Mesodermal cell (in vitro differentiated cells): ENCODE results near the gene TKT.

Experiments used
- H3K27ac ChIP-seq: 2 replicates; pipeline ENCODE4 v1.7.0; 2013; ENCODE audit warnings: mild to moderate bottlenecking, low read depth, low read length, moderate library complexity; ENCODE audit not compliant: severe bottlenecking
- H3K36me3 ChIP-seq: 2 replicates; pipeline ENCODE4 v1.7.1; 2013; ENCODE audit warnings: mild to moderate bottlenecking, low read length, moderate library complexity; ENCODE audit not compliant: control insufficient read depth, insufficient read depth
- H3K4me1 ChIP-seq: one replicate; pipeline ENCODE4 v1.7.1; 2013; ENCODE audit warnings: mild to moderate bottlenecking, low read length; ENCODE audit not compliant: insufficient read depth, control insufficient read depth, poor library complexity, severe bottlenecking
- H3K4me3 ChIP-seq: 2 replicates; pipeline ENCODE4 v1.7.0; 2013; ENCODE audit warnings: low read length, control low read depth, mild to moderate bottlenecking; ENCODE audit not compliant: insufficient read depth, poor library complexity, severe bottlenecking; ENCODE audit errors: extremely low read depth
- H3K9me3 ChIP-seq: 2 replicates; pipeline ENCODE4 v1.7.1; 2013; ENCODE audit warnings: mild to moderate bottlenecking, low read length, moderate library complexity; ENCODE audit not compliant: control insufficient read depth
- WGBS, 2 experiments: methylation state at CpG; one replicate each; pipeline ENCODE4 v1.1.5; 2013; ENCODE audit warnings: missing lambda C conversion rate in 2 of 2; ENCODE audit not compliant: insufficient coverage in 2 of 2; 5-methylcytosine and 5-hydroxymethylcytosine counted together

The TKT gene

GRCh38 chr3:53213276-53213675 lies 42.5 kb downstream of the TKT start:
- H3K36me3 ChIP-seq: no peaks in the 10 kb centered on the region
- WGBS, 2 experiments: 88 to 97% methylated on average over 6 of the region's 7 CpGs
- H3K27ac ChIP-seq: no peak overlapping the region
- peaks cover 8% of the 10 kb centered on the region for H3K9me3 ChIP-seq
- no peaks in the 10 kb centered on the region for H3K4me1 ChIP-seq
- H3K4me3 ChIP-seq: no peak overlapping the region

DNA sequence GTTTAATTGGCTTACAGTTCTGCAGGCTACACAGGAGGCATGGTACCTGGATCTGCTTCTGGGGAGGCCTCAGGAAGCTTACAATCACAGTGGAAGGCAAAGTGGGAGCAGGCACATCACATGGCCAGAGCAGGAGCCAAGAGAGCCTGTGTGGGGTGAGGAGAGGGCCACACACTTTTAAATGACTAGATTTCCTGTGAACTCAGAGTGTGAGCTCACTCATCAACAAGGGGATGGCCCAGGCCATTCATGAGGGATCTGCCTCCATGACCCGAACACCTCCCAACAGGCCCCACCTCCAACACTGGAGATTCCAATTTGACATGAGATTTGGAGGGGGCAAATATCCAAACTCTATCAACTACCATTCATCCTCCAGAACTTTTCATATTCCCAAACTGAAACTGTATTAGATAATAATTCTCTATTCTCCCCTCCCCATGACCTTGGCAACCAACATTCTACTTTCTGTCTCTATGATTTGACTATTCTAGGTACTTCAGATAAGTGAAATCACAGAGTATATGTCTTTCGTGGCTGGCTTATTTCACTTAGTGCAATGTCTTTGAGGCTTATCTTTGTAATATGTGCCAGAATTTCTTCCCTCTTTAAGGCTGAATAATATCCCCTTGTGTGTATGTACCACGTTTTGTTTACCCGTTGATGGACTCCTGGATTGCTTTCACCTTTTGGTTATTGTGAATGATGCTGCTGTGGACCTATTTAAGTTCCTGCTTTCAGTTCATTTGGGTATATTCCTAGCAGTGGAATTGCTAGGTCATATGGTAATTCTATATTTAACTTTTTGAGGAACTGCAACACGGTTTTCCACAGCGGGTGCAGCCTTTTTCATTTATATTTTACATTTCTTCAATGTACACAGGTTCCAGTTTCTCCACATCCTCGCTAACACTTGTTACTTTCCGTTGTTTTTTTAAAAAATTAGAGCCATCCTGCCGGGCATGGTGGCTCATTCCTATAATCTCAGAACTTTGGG lies 43.8 kb downstream of the TKT start:
- Histone ChIP-seq H3K36me3 (no peaks in the 10 kb centered on the region), H3K27ac (no peak overlapping the region), H3K4me3 (no peak overlapping the region), H3K4me1 (no peaks in the 10 kb centered on the region), H3K9me3 (peaks cover 8% of the 10 kb centered on the region)
- WGBS, 2 experiments: 95 to 96% methylated on average over 3 to 7 of the region's 9 CpGs

DNA sequence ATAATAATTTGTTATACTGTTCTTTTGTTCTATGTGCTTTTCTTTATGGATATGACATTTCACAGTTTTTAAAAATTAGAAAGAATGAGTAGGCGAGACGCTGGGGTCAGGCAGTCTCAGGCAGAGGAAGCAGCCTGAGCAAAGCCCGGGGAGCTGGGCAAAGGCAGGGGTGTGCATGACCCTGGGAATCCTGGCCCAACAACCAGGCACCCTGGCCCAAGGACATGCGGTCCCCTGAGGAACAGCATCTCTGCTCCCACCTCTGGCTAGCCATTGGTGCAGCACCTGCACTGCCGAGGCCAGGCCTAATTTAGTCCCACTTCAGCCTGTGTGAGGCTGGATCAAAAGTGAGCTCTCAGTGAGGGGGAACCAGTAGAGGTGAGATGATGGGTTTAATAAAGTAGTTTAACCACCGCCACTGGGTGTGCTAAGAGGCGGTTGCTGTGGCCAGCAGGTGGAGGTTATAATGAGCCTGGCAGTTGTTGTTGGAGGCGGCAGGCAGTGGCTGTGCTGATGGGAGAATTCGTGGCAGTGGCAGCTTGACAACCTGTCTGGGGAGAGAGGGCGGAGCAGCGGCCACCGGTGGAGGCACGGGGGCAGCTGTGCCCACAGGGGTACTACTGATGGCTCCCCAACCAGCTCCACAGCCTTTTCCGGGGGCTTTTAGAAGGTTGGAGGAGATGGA lies 53.3 kb downstream of the TKT start:
- Histone ChIP-seq H3K27ac (no peak overlapping the region), H3K4me1 (no peaks in the 10 kb centered on the region), H3K4me3 (no peak overlapping the region), H3K9me3 (no peaks in the 10 kb centered on the region), H3K36me3 (no peaks in the 10 kb centered on the region)
- WGBS, 2 experiments: 81 to 84% methylated on average over 13 to 14 of the region's 14 CpGs

GRCh38 chr3:53200501-53201498 lies 55.0 kb downstream of the TKT start:
- Histone ChIP-seq H3K9me3 (no peaks in the 10 kb centered on the region), H3K36me3 (no peaks in the 10 kb centered on the region), H3K4me3 (no peak overlapping the region), H3K27ac (no peak overlapping the region), H3K4me1 (peaks cover 4% of the 10 kb centered on the region)
- whole genome bisulfite sequencing, 2 experiments: 91 to 93% methylated on average over 15 to 16 of the region's 19 CpGs

DNA sequence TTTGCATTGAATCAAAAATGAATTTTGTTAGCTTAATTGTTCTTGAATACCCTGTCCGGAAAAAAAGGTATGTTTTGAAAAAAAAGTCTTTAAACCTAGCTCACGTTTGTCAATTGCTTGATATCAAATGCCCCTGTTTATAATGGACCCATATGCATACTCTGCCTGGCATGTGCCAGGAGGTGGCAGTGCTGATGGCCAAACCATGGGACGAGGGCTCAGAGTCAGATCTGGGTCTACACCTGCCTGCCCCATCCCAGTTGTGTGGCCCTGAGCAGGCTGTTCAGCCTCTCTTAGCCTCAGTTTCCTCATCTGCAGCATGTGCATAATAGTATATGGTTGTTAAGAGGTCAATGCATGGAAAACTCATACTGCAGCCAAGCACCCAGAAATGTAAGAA lies 56.0 kb downstream of the TKT start:
- no peaks in the 10 kb centered on the region for H3K9me3 ChIP-seq
- H3K4me1 ChIP-seq: peaks cover 4% of the 10 kb centered on the region
- H3K27ac ChIP-seq: no peak overlapping the region
- 73 to 75% methylated on average over 1 to 2 of the region's 3 CpGs for WGBS, 2 experiments
- H3K4me3 ChIP-seq: no peak overlapping the region
- no peaks in the 10 kb centered on the region for H3K36me3 ChIP-seq

- WGBS, 2 experiments: 86 to 92% methylated on average over 4 to 5 of the region's 7 CpGs
- Histone ChIP-seq H3K9me3 (no peaks in the 10 kb centered on the region), H3K4me1 (peaks cover 8% of the 10 kb centered on the region), H3K36me3 (no peaks in the 10 kb centered on the region), H3K4me3 (no peak overlapping the region), H3K27ac (no peak overlapping the region)
Observed at GRCh38 chr3:53198996-53199395, 56.8 kb downstream of the TKT start.

DNA sequence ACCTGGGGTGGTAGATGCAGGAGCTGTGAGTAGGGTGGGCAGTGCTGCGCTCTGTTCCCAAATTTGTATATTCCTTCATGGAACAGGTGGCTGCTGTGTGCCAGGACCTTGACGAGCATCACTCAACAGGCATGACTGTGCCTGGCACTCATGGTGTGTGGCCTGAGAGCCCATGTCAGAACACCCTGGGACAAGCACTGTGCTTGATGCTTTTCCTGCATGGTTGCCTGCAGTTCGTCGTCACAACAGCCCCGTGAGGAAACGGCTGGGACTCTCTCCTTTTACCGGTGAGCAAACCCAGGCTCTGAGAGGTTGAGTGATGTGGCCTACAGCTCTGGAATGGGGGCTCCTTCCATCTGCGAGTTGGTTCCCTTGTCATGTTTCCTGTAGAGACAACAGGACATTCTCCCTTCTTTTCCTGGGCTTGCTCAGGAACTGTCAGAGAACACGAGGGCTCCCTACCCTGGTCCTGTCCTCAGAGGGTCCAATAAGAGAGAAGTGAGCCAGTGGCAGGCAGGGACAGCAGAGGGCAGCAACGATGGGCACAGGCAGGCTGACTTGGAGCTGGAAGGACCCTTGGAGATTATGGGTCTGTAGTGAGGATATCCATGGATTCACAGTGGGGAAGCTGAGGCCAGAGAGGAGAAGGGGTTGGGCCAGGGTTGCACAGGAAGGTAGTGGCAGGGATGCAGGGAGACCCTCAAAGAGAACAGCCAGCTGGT lies 57.4 kb downstream of the TKT start:
- WGBS, 2 experiments: 78% methylated on average over 10 of the region's 10 CpGs
- no peak overlapping the region for H3K4me3 ChIP-seq
- H3K9me3 ChIP-seq: no peaks in the 10 kb centered on the region
- H3K4me1 ChIP-seq: peaks cover 14% of the 10 kb centered on the region
- no peaks in the 10 kb centered on the region for H3K36me3 ChIP-seq
- no peak overlapping the region for H3K27ac ChIP-seq

- no peaks in the 10 kb centered on the region for H3K9me3 ChIP-seq
- H3K27ac ChIP-seq: no peak overlapping the region
- peaks cover 2% of the 10 kb centered on the region for H3K36me3 ChIP-seq
- 81 to 94% methylated on average over 5 to 6 of the region's 17 CpGs for WGBS, 2 experiments
- no peak overlapping the region for H3K4me3 ChIP-seq
- H3K4me1 ChIP-seq: peaks cover 18% of the 10 kb centered on the region
Observed at GRCh38 chr3:53196575-53197407, 59.0 kb downstream of the TKT start.
